Measurements from ENCODE around the gene ZNF462. TPM values are rescaled to one million over a fixed set of nuclear protein-coding genes. Genes with fewer than 3 reads are reported as not detected.

ZNF462 gene
- total RNA-seq, 2 experiments from 2014 or later: 0.37 to 0.89 TPM

GRCh38 chr9:107036367-107036766, 173.4 kb downstream of the ZNF462 start:
- peaks cover 9% of the 10 kb centered on the region for H3K27me3 Mint-ChIP-seq
- peaks cover 2% of the 10 kb centered on the region for H3K9me3 Mint-ChIP-seq
- H3K36me3 Mint-ChIP-seq (ENCODE audit: low read depth): no peaks in the 10 kb centered on the region
- ChIA-PET POLR2A (no interaction called here), CTCF (no interaction called here)
- H3K4me1 Mint-ChIP-seq: peaks cover 18% of the 10 kb centered on the region
- no peak overlapping the region for H3K4me3 Mint-ChIP-seq
- DNase-seq: no peak
- H3K27ac Mint-ChIP-seq: no peak overlapping the region

GRCh38 chr9:107039542-107039941, 176.6 kb downstream of the ZNF462 start:
- ChIA-PET POLR2A (no interaction called here), CTCF (no interaction called here)
- no peaks in the 10 kb centered on the region for H3K9me3 Mint-ChIP-seq
- H3K27me3 Mint-ChIP-seq: peaks cover 8% of the 10 kb centered on the region
- H3K27ac Mint-ChIP-seq: no peak overlapping the region
- no peak overlapping the region for H3K4me3 Mint-ChIP-seq
- H3K36me3 Mint-ChIP-seq (ENCODE audit: low read depth): no peaks in the 10 kb centered on the region
- no peak for DNase-seq
- H3K4me1 Mint-ChIP-seq: peaks cover 6% of the 10 kb centered on the region

GRCh38 chr9:107042606-107043005, 179.6 kb downstream of the ZNF462 start:
- ChIA-PET CTCF (no interaction called here), POLR2A (no interaction called here)
- Mint-ChIP-seq H3K4me3 (no peak overlapping the region), H3K27me3 (peaks cover 4% of the 10 kb centered on the region), H3K9me3 (no peaks in the 10 kb centered on the region), H3K36me3 (ENCODE audit: low read depth) (no peaks in the 10 kb centered on the region), H3K27ac (no peak overlapping the region), H3K4me1 (no peaks in the 10 kb centered on the region)
- DNase-seq: no peak

- Mint-ChIP-seq H3K27ac (no peak overlapping the region), H3K36me3 (ENCODE audit: low read depth) (no peaks in the 10 kb centered on the region), H3K27me3 (no peaks in the 10 kb centered on the region), H3K4me3 (no peak overlapping the region), H3K9me3 (no peaks in the 10 kb centered on the region), H3K4me1 (no peaks in the 10 kb centered on the region)
- ChIA-PET POLR2A (no interaction called here), CTCF (interaction anchor here (0.6 to 0.7 kb wide), 2 partner anchors 112 to 1805 kb away, joined by 3 to 4 read pairs; no protein-coding TSS in a partner anchor)
- no peak for DNase-seq
Observed at GRCh38 chr9:107043886-107044285, 180.9 kb downstream of the ZNF462 start.

- POLR2A ChIA-PET: no interaction called here
- CTCF ChIA-PET: no interaction called here
- Mint-ChIP-seq H3K4me1 (no peaks in the 10 kb centered on the region), H3K4me3 (no peak overlapping the region), H3K36me3 (ENCODE audit: low read depth) (no peaks in the 10 kb centered on the region), H3K9me3 (no peaks in the 10 kb centered on the region), H3K27ac (no peak overlapping the region), H3K27me3 (no peaks in the 10 kb centered on the region)
- no peak for DNase-seq
Observed at GRCh38 chr9:107044872-107045271, 181.9 kb downstream of the ZNF462 start.

GRCh38 chr9:107046692-107047091, 183.7 kb downstream of the ZNF462 start:
- H3K9me3 Mint-ChIP-seq: no peaks in the 10 kb centered on the region
- H3K27me3 Mint-ChIP-seq: no peaks in the 10 kb centered on the region
- no peak overlapping the region for H3K4me3 Mint-ChIP-seq
- no peaks in the 10 kb centered on the region for H3K4me1 Mint-ChIP-seq
- no peaks in the 10 kb centered on the region for H3K36me3 Mint-ChIP-seq (ENCODE audit: low read depth)
- H3K27ac Mint-ChIP-seq: no peak overlapping the region
- ChIA-PET CTCF (no interaction called here), POLR2A (no interaction called here)
- no peak for DNase-seq

GRCh38 chr9:107049046-107049802, 186.3 kb downstream of the ZNF462 start:
- DNase-seq: no peak
- ChIA-PET POLR2A (no interaction called here), CTCF (no interaction called here)
- H3K9me3 Mint-ChIP-seq: no peaks in the 10 kb centered on the region
- no peak overlapping the region for H3K4me3 Mint-ChIP-seq
- H3K4me1 Mint-ChIP-seq: no peaks in the 10 kb centered on the region
- no peaks in the 10 kb centered on the region for H3K27me3 Mint-ChIP-seq
- no peak overlapping the region for H3K27ac Mint-ChIP-seq
- no peaks in the 10 kb centered on the region for H3K36me3 Mint-ChIP-seq (ENCODE audit: low read depth)

GRCh38 chr9:107049803-107050184, 186.8 kb downstream of the ZNF462 start:
- ChIA-PET CTCF (no interaction called here), POLR2A (no interaction called here)
- no peak overlapping the region for H3K27ac Mint-ChIP-seq
- no peaks in the 10 kb centered on the region for H3K9me3 Mint-ChIP-seq
- no peak for DNase-seq
- no peaks in the 10 kb centered on the region for H3K36me3 Mint-ChIP-seq (ENCODE audit: low read depth)
- no peaks in the 10 kb centered on the region for H3K27me3 Mint-ChIP-seq
- no peaks in the 10 kb centered on the region for H3K4me1 Mint-ChIP-seq
- H3K4me3 Mint-ChIP-seq: no peak overlapping the region

GRCh38 chr9:107051392-107051791, 188.4 kb downstream of the ZNF462 start:
- Mint-ChIP-seq H3K4me3 (no peak overlapping the region), H3K27me3 (no peaks in the 10 kb centered on the region), H3K27ac (no peak overlapping the region), H3K36me3 (ENCODE audit: low read depth) (no peaks in the 10 kb centered on the region), H3K9me3 (no peaks in the 10 kb centered on the region), H3K4me1 (no peaks in the 10 kb centered on the region)
- DNase-seq: no peak
- CTCF ChIA-PET: no interaction called here
- POLR2A ChIA-PET: no interaction called here

GRCh38 chr9:107054146-107054545, 191.2 kb downstream of the ZNF462 start:
- H3K4me3 Mint-ChIP-seq: no peak overlapping the region
- no peaks in the 10 kb centered on the region for H3K27me3 Mint-ChIP-seq
- no peaks in the 10 kb centered on the region for H3K4me1 Mint-ChIP-seq
- H3K9me3 Mint-ChIP-seq: no peaks in the 10 kb centered on the region
- ChIA-PET CTCF (no interaction called here), POLR2A (no interaction called here)
- no peak overlapping the region for H3K27ac Mint-ChIP-seq
- DNase-seq: no peak
- no peaks in the 10 kb centered on the region for H3K36me3 Mint-ChIP-seq (ENCODE audit: low read depth)

GRCh38 chr9:107059220-107059619, 196.3 kb downstream of the ZNF462 start:
- no peaks in the 10 kb centered on the region for H3K36me3 Mint-ChIP-seq (ENCODE audit: low read depth)
- POLR2A ChIA-PET: no interaction called here
- CTCF ChIA-PET: interaction anchor here (0.7 kb wide), 1 partner anchor 102 kb away, joined by 3 read pairs; no protein-coding TSS in a partner anchor
- no peaks in the 10 kb centered on the region for H3K4me1 Mint-ChIP-seq
- H3K9me3 Mint-ChIP-seq: no peaks in the 10 kb centered on the region
- no peak overlapping the region for H3K27ac Mint-ChIP-seq
- no peak overlapping the region for H3K4me3 Mint-ChIP-seq
- H3K27me3 Mint-ChIP-seq: no peaks in the 10 kb centered on the region
- no peak for DNase-seq

- no peaks in the 10 kb centered on the region for H3K9me3 Mint-ChIP-seq
- CTCF ChIA-PET: no interaction called here
- H3K27ac Mint-ChIP-seq: no peak overlapping the region
- no peaks in the 10 kb centered on the region for H3K27me3 Mint-ChIP-seq
- POLR2A ChIA-PET: no interaction called here
- no peaks in the 10 kb centered on the region for H3K36me3 Mint-ChIP-seq (ENCODE audit: low read depth)
- no peak overlapping the region for H3K4me3 Mint-ChIP-seq
- DNase-seq: no peak
- no peaks in the 10 kb centered on the region for H3K4me1 Mint-ChIP-seq
Observed at GRCh38 chr9:107060062-107060461, 197.1 kb downstream of the ZNF462 start.

Data from activated CD4-positive, alpha-beta T cell treated with anti-CD3 and anti-CD28 coated beads, Interleukin-2, amount 10 ng/mL, durations not matched to agents 7 days and 5 days (primary cell).